ENCODE data around the gene FHIP1A.
"Not testable (repeated sequence)": the region's sequence is repeated elsewhere in the genome, so short reads cannot be mapped to it uniquely, and the experiment has no call there.

The FHIP1A gene

GRCh38 chr4:151389311-151389710 is 19.7 kb upstream of the FHIP1A start:
- Histone ChIP-seq H3K79me2 (ENCODE audit: low read length) (no peaks in the 10 kb centered on the region), H3K9me3 (replicated peaks; ENCODE audit: insufficient read depth, low read length) (no peaks in the 10 kb centered on the region), H3K27ac (ENCODE audit: low read length) (no peak overlapping the region), H3K36me3 (replicated peaks; ENCODE audit: insufficient read depth, low read length) (no peaks in the 10 kb centered on the region), H3K9ac (ENCODE audit: low read length) (no peak overlapping the region), H3K27me3 (replicated peaks; ENCODE audit: insufficient read depth, low read length) (no peaks in the 10 kb centered on the region), H3K4me1 (ENCODE audit: low read length) (no peaks in the 10 kb centered on the region), H3K4me3 (ENCODE audit: low read length) (no peak overlapping the region), H3F3A (ENCODE audit: insufficient read depth, low read length) (no peaks in the 10 kb centered on the region), H2AFZ (ENCODE audit: low read length) (no peak overlapping the region), H3K9me2 (replicated peaks; ENCODE audit: insufficient read depth, low read length) (no peaks in the 10 kb centered on the region), H4K20me1 (ENCODE audit: insufficient read depth, low read length) (no peaks in the 10 kb centered on the region), H3K4me2 (ENCODE audit: low read depth, low read length) (no peak overlapping the region)
- TF ChIP-seq EZH2 (optimal IDR thresholded peaks at IDR 0.05; ENCODE audit: low read depth, low read length) (no peak), EZH2phosphoT487 (IDR thresholded peaks at IDR 0.05; ENCODE audit: low read length) (no peak), CTCF (IDR thresholded peaks at IDR 0.05; ENCODE audit: low read length) (no peak)
- DNase-seq = no peak

- not testable (repeated sequence) for H4K20me1 ChIP-seq (ENCODE audit: insufficient read depth, low read length); H3F3A ChIP-seq (ENCODE audit: insufficient read depth, low read length); H3K36me3 ChIP-seq (replicated peaks; ENCODE audit: insufficient read depth, low read length); H3K4me1 ChIP-seq (ENCODE audit: low read length); H3K4me3 ChIP-seq (ENCODE audit: low read length); H3K4me2 ChIP-seq (ENCODE audit: low read depth, low read length); H3K27ac ChIP-seq (ENCODE audit: low read length); DNase-seq; H3K9me3 ChIP-seq (replicated peaks; ENCODE audit: insufficient read depth, low read length); H3K9me2 ChIP-seq (replicated peaks; ENCODE audit: insufficient read depth, low read length); H3K27me3 ChIP-seq (replicated peaks; ENCODE audit: insufficient read depth, low read length); H3K79me2 ChIP-seq (ENCODE audit: low read length); H2AFZ ChIP-seq (ENCODE audit: low read length); H3K9ac ChIP-seq (ENCODE audit: low read length)
Measured at GRCh38 chr4:151389799-151390198, 19.2 kb upstream of the FHIP1A start.

DNA sequence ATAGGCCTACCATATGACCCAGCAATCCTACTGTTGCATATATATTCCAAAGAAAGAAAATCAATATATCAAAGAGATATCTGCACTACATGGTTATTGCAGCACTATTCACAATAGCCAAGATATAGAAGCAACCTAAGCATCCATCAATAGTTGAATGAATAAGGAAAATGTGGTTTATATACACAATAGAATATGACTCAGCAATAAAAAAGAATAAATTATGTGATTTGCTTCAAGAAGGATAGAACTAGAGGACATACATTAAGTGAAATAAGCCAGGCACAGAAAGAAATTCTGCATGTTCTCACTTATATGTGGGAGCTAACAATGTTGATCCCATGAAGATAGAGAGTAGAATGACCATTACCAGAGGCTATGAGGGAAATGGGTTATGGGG is 13.1 kb upstream of the FHIP1A start:
- no peak overlapping the region for H3K4me2 ChIP-seq (ENCODE audit: low read depth, low read length)
- H3K9ac ChIP-seq (ENCODE audit: low read length) = no peak overlapping the region
- H3K27ac ChIP-seq (ENCODE audit: low read length) = no peak overlapping the region
- no peaks in the 10 kb centered on the region for H3K36me3 ChIP-seq (replicated peaks; ENCODE audit: insufficient read depth, low read length)
- TF ChIP-seq CTCF (IDR thresholded peaks at IDR 0.05; ENCODE audit: low read length) = no peak
- TF ChIP-seq EZH2phosphoT487 (IDR thresholded peaks at IDR 0.05; ENCODE audit: low read length) = no peak
- no peak for TF ChIP-seq EZH2 (optimal IDR thresholded peaks at IDR 0.05; ENCODE audit: low read depth, low read length)
- H3K9me2 ChIP-seq (replicated peaks; ENCODE audit: insufficient read depth, low read length) = no peaks in the 10 kb centered on the region
- no peaks in the 10 kb centered on the region for H3F3A ChIP-seq (ENCODE audit: insufficient read depth, low read length)
- no peaks in the 10 kb centered on the region for H4K20me1 ChIP-seq (ENCODE audit: insufficient read depth, low read length)
- no peak overlapping the region for H3K4me3 ChIP-seq (ENCODE audit: low read length)
- no peak for DNase-seq
- no peak overlapping the region for H2AFZ ChIP-seq (ENCODE audit: low read length)
- H3K27me3 ChIP-seq (replicated peaks; ENCODE audit: insufficient read depth, low read length) = no peaks in the 10 kb centered on the region
- H3K79me2 ChIP-seq (ENCODE audit: low read length) = no peaks in the 10 kb centered on the region
- H3K4me1 ChIP-seq (ENCODE audit: low read length) = no peaks in the 10 kb centered on the region
- no peaks in the 10 kb centered on the region for H3K9me3 ChIP-seq (replicated peaks; ENCODE audit: insufficient read depth, low read length)

GRCh38 chr4:151400343-151400742 is 8.6 kb upstream of the FHIP1A start:
- no peak overlapping the region for H2AFZ ChIP-seq (ENCODE audit: low read length)

More at GRCh38 chr4:151400343-151400742, 8.6 kb upstream of the FHIP1A start:
- Histone ChIP-seq H3K9me3 (replicated peaks; ENCODE audit: insufficient read depth, low read length) (no peaks in the 10 kb centered on the region), H3K4me1 (ENCODE audit: low read length) (no peaks in the 10 kb centered on the region), H3K27ac (ENCODE audit: low read length) (no peak overlapping the region), H4K20me1 (ENCODE audit: insufficient read depth, low read length) (no peaks in the 10 kb centered on the region), H3K4me2 (ENCODE audit: low read depth, low read length) (no peak overlapping the region), H3K9me2 (replicated peaks; ENCODE audit: insufficient read depth, low read length) (no peaks in the 10 kb centered on the region), H3K79me2 (ENCODE audit: low read length) (no peaks in the 10 kb centered on the region), H3K36me3 (replicated peaks; ENCODE audit: insufficient read depth, low read length) (no peaks in the 10 kb centered on the region), H3K9ac (ENCODE audit: low read length) (no peak overlapping the region), H3K4me3 (ENCODE audit: low read length) (no peak overlapping the region), H3K27me3 (replicated peaks; ENCODE audit: insufficient read depth, low read length) (peaks cover 2% of the 10 kb centered on the region), H3F3A (ENCODE audit: insufficient read depth, low read length) (no peaks in the 10 kb centered on the region)
- TF ChIP-seq CTCF (IDR thresholded peaks at IDR 0.05; ENCODE audit: low read length) = no peak
- TF ChIP-seq EZH2 (optimal IDR thresholded peaks at IDR 0.05; ENCODE audit: low read depth, low read length) = no peak
- no peak for TF ChIP-seq EZH2phosphoT487 (IDR thresholded peaks at IDR 0.05; ENCODE audit: low read length)
- no peak for DNase-seq

Measured in MM.1S (cell line).